Fibroblast of lung (primary cell): ENCODE results near the gene DIP2C.

ENCODE experiments used
- EZH2 ChIP-seq: IDR thresholded peaks from 2 replicates; pipeline ENCODE4 v1.5.1; 2012; ENCODE audit warnings: low read length, control low read depth, mild to moderate bottlenecking; ENCODE audit errors: missing control alignments
- TF ChIP-seq, protein P1 (sequence below), 2 donors: IDR thresholded peaks in 1 of 2; conservative IDR thresholded peaks in 1 of 2; 1 replicate in 1 of 2; 2 replicates in 1 of 2; pipeline ENCODE4 v1.5.1; 2011 to 2012; ENCODE audit warnings: low read length in 2 of 2, control low read depth in 1 of 2, inconsistent platforms in 1 of 2, low read depth in 1 of 2, mild to moderate bottlenecking in 1 of 2

DNA sequence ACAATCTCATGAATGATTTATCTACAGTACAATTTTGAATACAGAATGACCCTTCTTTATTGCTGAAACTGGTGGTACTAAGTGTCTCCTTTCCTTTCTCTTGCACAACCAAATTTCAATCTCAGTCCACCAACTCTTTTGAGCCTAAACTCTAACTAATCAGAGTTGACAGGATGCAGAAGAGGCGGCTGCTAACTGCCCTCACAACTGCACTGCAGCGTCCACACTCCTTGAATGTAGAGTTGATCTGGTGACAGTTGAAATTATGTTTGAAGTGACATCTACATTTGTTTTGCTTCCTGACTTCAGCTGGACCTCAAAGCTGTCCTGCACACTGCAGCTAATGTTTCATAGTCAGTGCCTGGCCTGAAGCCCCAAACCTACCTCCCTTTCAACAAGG lies 414.6 kb downstream of the DIP2C start:
- TF ChIP-seq, protein P1, sequence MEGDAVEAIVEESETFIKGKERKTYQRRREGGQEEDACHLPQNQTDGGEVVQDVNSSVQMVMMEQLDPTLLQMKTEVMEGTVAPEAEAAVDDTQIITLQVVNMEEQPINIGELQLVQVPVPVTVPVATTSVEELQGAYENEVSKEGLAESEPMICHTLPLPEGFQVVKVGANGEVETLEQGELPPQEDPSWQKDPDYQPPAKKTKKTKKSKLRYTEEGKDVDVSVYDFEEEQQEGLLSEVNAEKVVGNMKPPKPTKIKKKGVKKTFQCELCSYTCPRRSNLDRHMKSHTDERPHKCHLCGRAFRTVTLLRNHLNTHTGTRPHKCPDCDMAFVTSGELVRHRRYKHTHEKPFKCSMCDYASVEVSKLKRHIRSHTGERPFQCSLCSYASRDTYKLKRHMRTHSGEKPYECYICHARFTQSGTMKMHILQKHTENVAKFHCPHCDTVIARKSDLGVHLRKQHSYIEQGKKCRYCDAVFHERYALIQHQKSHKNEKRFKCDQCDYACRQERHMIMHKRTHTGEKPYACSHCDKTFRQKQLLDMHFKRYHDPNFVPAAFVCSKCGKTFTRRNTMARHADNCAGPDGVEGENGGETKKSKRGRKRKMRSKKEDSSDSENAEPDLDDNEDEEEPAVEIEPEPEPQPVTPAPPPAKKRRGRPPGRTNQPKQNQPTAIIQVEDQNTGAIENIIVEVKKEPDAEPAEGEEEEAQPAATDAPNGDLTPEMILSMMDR (conservative IDR thresholded peaks at IDR 0.05 in 1 of 2, IDR thresholded peaks at IDR 0.05 in 1 of 2; ENCODE audit: low read depth in 1 of 2, low read length in 2 of 2), result no peak
- no peak for TF ChIP-seq EZH2
